NCI-H510A (cell line): ENCODE data around the gene TPMT.
"Not testable (repeated sequence)": the region's sequence is repeated elsewhere in the genome, so short reads cannot be mapped to it uniquely, and the experiment has no call there.

Experiments
- DNase-seq: peaks from one replicate; lab custom pipeline; 2025; lab: John Stamatoyannopoulos, UW

Gene TPMT

GRCh38 chr6:18154507-18155149, at the start of gene TPMT:
TSS of gene TPMT (minus strand) at chr6:18155077. CDS start at chr6:18149127, 5,950 bp downstream.
- peak; percentile 90 for DNase-seq

GRCh38 chr6:18203786-18204185, 48.9 kb upstream of the TPMT start:
- no peak for DNase-seq

- no peak for DNase-seq
Measured at GRCh38 chr6:18192026-18192425, 37.1 kb upstream of the TPMT start.

GRCh38 chr6:18189196-18189595, 34.3 kb upstream of the TPMT start:
- DNase-seq = no peak

- no peak for DNase-seq
Measured at GRCh38 chr6:18187701-18188100, 32.8 kb upstream of the TPMT start.

GRCh38 chr6:18186540-18187250, 31.8 kb upstream of the TPMT start:
- no peak for DNase-seq

- no peak for DNase-seq
Measured at GRCh38 chr6:18186033-18186432, 31.2 kb upstream of the TPMT start.

GRCh38 chr6:18185624-18186023, 30.7 kb upstream of the TPMT start:
- DNase-seq = no peak

- no peak for DNase-seq
Measured at GRCh38 chr6:18183766-18184165, 28.9 kb upstream of the TPMT start.

GRCh38 chr6:18182568-18182967, 27.7 kb upstream of the TPMT start:
- no peak for DNase-seq

GRCh38 chr6:18179770-18180356, 25.0 kb upstream of the TPMT start:
- no peak for DNase-seq

GRCh38 chr6:18178960-18179615, 24.2 kb upstream of the TPMT start:
- no peak for DNase-seq

GRCh38 chr6:18177286-18177965, 22.5 kb upstream of the TPMT start:
- no peak for DNase-seq

- DNase-seq = not testable (repeated sequence)
Measured at GRCh38 chr6:18176198-18176597, 21.3 kb upstream of the TPMT start.

GRCh38 chr6:18171871-18172270, 17.0 kb upstream of the TPMT start:
- DNase-seq = no peak

GRCh38 chr6:18168264-18168663, 13.4 kb upstream of the TPMT start:
- DNase-seq = no peak

GRCh38 chr6:18166312-18167036, 11.6 kb upstream of the TPMT start:
- no peak for DNase-seq

GRCh38 chr6:18165751-18166150, 10.9 kb upstream of the TPMT start:
- no peak for DNase-seq

GRCh38 chr6:18162401-18162800, 7.5 kb upstream of the TPMT start:
- DNase-seq = no peak

- no peak for DNase-seq
Measured at GRCh38 chr6:18161431-18161830, 6.6 kb upstream of the TPMT start.

GRCh38 chr6:18160911-18161310, 6.0 kb upstream of the TPMT start:
- no peak for DNase-seq
